AG04449 (cell line): ENCODE results near the gene EPHB2.

Source experiments
- CTCF ChIA-PET: fragments of 350-600 bp; formaldehyde crosslinking; extraction: SDS; loops from one replicate; lab custom pipeline; 2021; ENCODE audit warnings: antibody characterized with exemption; lab: Yijun Ruan, JAX
- POLR2A ChIA-PET: fragments of 400-600, 350-600 bp; formaldehyde crosslinking; extraction: SDS; loops from one replicate; lab custom pipeline; 2020; ENCODE audit warnings: antibody characterized with exemption, inconsistent platforms; lab: Yijun Ruan, JAX
- DNase-seq: peaks from one replicate; pipeline ENCODE4 v3.0.0-alpha.2; 2010; ENCODE audit warnings: low read depth, low spot score
- H3K4me3 ChIP-seq: 2 replicates; pipeline ENCODE4 v1.5.1; 2011; ENCODE audit warnings: low read depth, mild to moderate bottlenecking, control low read depth, low read length
- CTCF ChIP-seq: IDR thresholded peaks from one replicate; pipeline ENCODE4 v1.5.1; 2011; ENCODE audit warnings: mild to moderate bottlenecking, moderate library complexity, low read length, control low read depth, inconsistent platforms; ENCODE audit not compliant: insufficient read depth; ENCODE audit errors: missing control alignments

EPHB2 gene

GRCh38 chr1:22722901-22723550, 12.4 kb downstream of the EPHB2 start:
- CTCF ChIA-PET: interaction anchor here (1.5 to 3.1 kb wide), 3 partner anchors 16 to 19 kb away, joined by 7 to 18 read pairs (median 9); no protein-coding TSS in a partner anchor
- POLR2A ChIA-PET: no interaction called here
- TF ChIP-seq CTCF: no peak
- no peak overlapping the region for H3K4me3 ChIP-seq
- DNase-seq: no peak

GRCh38 chr1:22727873-22728272, 17.2 kb downstream of the EPHB2 start:
- POLR2A ChIA-PET: no interaction called here

GRCh38 chr1:22728751-22729399, 18.2 kb downstream of the EPHB2 start:
- DNase-seq: no peak
- ChIA-PET POLR2A (no interaction called here), CTCF (interaction anchor here (2.5 to 4.8 kb wide), 2 partner anchors 9 to 25 kb away, joined by 7 to 20 read pairs; no protein-coding TSS in a partner anchor)
- no peak for TF ChIP-seq CTCF
- no peak overlapping the region for H3K4me3 ChIP-seq

More at GRCh38 chr1:22727873-22728272, 17.2 kb downstream of the EPHB2 start:
- no peak overlapping the region for H3K4me3 ChIP-seq
- no peak for TF ChIP-seq CTCF
- no peak for DNase-seq
- CTCF ChIA-PET: interaction anchor here (1.1 kb wide), 1 partner anchor 24 kb away, joined by 6 read pairs; no protein-coding TSS in a partner anchor

- no peak for TF ChIP-seq CTCF
- no peak for DNase-seq
- ChIA-PET CTCF (interaction anchor here (1.9 to 4.8 kb wide), 3 partner anchors 10 to 26 kb away, joined by 5 to 20 read pairs (median 7); no protein-coding TSS in a partner anchor), POLR2A (no interaction called here)
- no peak overlapping the region for H3K4me3 ChIP-seq
These were observed 18.7 kb downstream of the EPHB2 start for GRCh38 chr1:22729400-22729773.

GRCh38 chr1:22729912-22730311, 19.3 kb downstream of the EPHB2 start:
- ChIA-PET CTCF (interaction anchor here (1.9 to 4.8 kb wide), 3 partner anchors 11 to 26 kb away, joined by 5 to 20 read pairs (median 7); no protein-coding TSS in a partner anchor), POLR2A (no interaction called here)
- H3K4me3 ChIP-seq: no peak overlapping the region
- DNase-seq: no peak
- TF ChIP-seq CTCF: no peak
